HEK293 (cell line): ENCODE data around the gene UCHL1.
A peak's percentile ranks its signal among the peaks of the same experiment; 100 is the strongest.

Source experiments
- CTCF ChIA-PET: fragments of 350-600 bp; formaldehyde crosslinking; extraction: SDS; loops from one replicate; lab custom pipeline; 2021; ENCODE audit warnings: antibody characterized with exemption; lab: Yijun Ruan, JAX
- POLR2A ChIA-PET: fragments of 300-600 bp; formaldehyde crosslinking; extraction: SDS; loops from one replicate; lab custom pipeline; 2020; ENCODE audit warnings: antibody characterized with exemption, inconsistent platforms; lab: Yijun Ruan, JAX
- H3K27ac ChIP-seq: fragments of 200-500 bp; sonication (Bioruptor generic); 2 replicates; pipeline ENCODE4 v1.5.1; 2014; ENCODE audit warnings: low read depth, low read length, control low read depth, inconsistent platforms; ENCODE audit errors: extremely low read depth
- H3K36me3 ChIP-seq, 2 experiments: fragments of 200-500 bp in 1 of 2; sonication (Bioruptor generic) in 1 of 2; 1 replicate in 1 of 2; 2 replicates in 1 of 2; pipeline ENCODE4 v1.5.1; 2014 to 2017; ENCODE audit warnings: inconsistent platforms in 2 of 2, low read length in 2 of 2; ENCODE audit not compliant: control insufficient read depth in 2 of 2, insufficient read depth in 1 of 2
- H3K4me1 ChIP-seq: fragments of 200-500 bp; sonication (Bioruptor generic); 2 replicates; pipeline ENCODE4 v1.5.1; 2014; ENCODE audit warnings: mild to moderate bottlenecking, low read length, inconsistent platforms; ENCODE audit not compliant: control insufficient read depth, insufficient read depth
- H3K4me3 ChIP-seq: 2 replicates; pipeline ENCODE4 v1.5.1; 2011; ENCODE audit warnings: low read depth, mild to moderate bottlenecking, control low read depth, low read length, moderate library complexity
- H3K9me3 ChIP-seq: fragments of 200-500 bp; sonication (Bioruptor generic); 2 replicates; pipeline ENCODE4 v1.5.1; 2014; ENCODE audit warnings: low read depth, low read length, inconsistent platforms; ENCODE audit not compliant: control insufficient read depth, insufficient read depth
- AEBP2 ChIP-seq: fragments of 450-650 bp; formaldehyde crosslinking; IDR thresholded peaks from 2 replicates; pipeline ENCODE4 v1.5.1; 2016; ENCODE audit warnings: missing biosample characterization, missing genetic modification characterization, borderline replicate concordance
- ATF2 ChIP-seq: fragments of 450-650 bp; formaldehyde crosslinking; IDR thresholded peaks from 2 replicates; pipeline ENCODE4 v1.5.1; 2016; ENCODE audit warnings: missing biosample characterization, missing genetic modification characterization, low read depth
- BCL11B ChIP-seq: fragments of 450-650 bp; formaldehyde crosslinking; IDR thresholded peaks from 2 replicates; pipeline ENCODE4 v1.5.1; 2016; ENCODE audit warnings: low read depth, missing biosample characterization, missing genetic modification characterization
- EGR2 ChIP-seq: fragments of 450-650 bp; formaldehyde crosslinking; IDR thresholded peaks from 2 replicates; pipeline ENCODE4 v1.5.1; 2016; ENCODE audit warnings: low read depth, missing biosample characterization, missing genetic modification characterization
- ELK4 ChIP-seq: IDR thresholded peaks from 2 replicates; pipeline ENCODE4 v1.6.1; 2011; ENCODE audit warnings: mild to moderate bottlenecking, low read depth, low read length, borderline replicate concordance
- GLIS1 ChIP-seq: fragments of 450-650 bp; formaldehyde crosslinking; IDR thresholded peaks from 2 replicates; pipeline ENCODE4 v1.5.1; 2016; ENCODE audit warnings: missing biosample characterization, missing genetic modification characterization
- INSM2 ChIP-seq: fragments of 450-650 bp; formaldehyde crosslinking; IDR thresholded peaks from 2 replicates; pipeline ENCODE4 v1.5.1; 2016; ENCODE audit warnings: missing biosample characterization, missing genetic modification characterization
- KLF1 ChIP-seq: fragments of 450-650 bp; formaldehyde crosslinking; IDR thresholded peaks from 2 replicates; pipeline ENCODE4 v1.5.1; 2016; ENCODE audit warnings: missing biosample characterization, missing genetic modification characterization
- OVOL3 ChIP-seq: fragments of 450-650 bp; formaldehyde crosslinking; IDR thresholded peaks from 2 replicates; pipeline ENCODE4 v1.5.1; 2016; ENCODE audit warnings: missing biosample characterization, missing genetic modification characterization
- SETDB1 ChIP-seq: IDR thresholded peaks from one replicate; pipeline ENCODE4 v1.6.1; 2017; ENCODE audit warnings: mild to moderate bottlenecking, low read length, moderate library complexity, mixed read lengths; ENCODE audit not compliant: insufficient read length
- ZNF16 ChIP-seq: fragments of 450-650 bp; formaldehyde crosslinking; IDR thresholded peaks from 2 replicates; pipeline ENCODE4 v1.5.1; 2016; ENCODE audit warnings: low read depth, missing biosample characterization, missing genetic modification characterization
- ZNF19 ChIP-seq: fragments of 450-650 bp; formaldehyde crosslinking; IDR thresholded peaks from 2 replicates; pipeline ENCODE4; 2016; ENCODE audit warnings: missing biosample characterization, missing genetic modification characterization, low read depth
- ZNF202 ChIP-seq: fragments of 450-650 bp; formaldehyde crosslinking; IDR thresholded peaks from 2 replicates; pipeline ENCODE4 v1.5.1; 2016; ENCODE audit warnings: missing biosample characterization, missing genetic modification characterization, borderline replicate concordance
- ZNF23 ChIP-seq: fragments of 450-650 bp; formaldehyde crosslinking; IDR thresholded peaks from 2 replicates; pipeline ENCODE4 v1.5.1; 2016; ENCODE audit warnings: missing biosample characterization, missing genetic modification characterization, borderline replicate concordance
- ZNF26 ChIP-seq: fragments of 450-650 bp; formaldehyde crosslinking; IDR thresholded peaks from 2 replicates; pipeline ENCODE4 v1.5.1; 2016; ENCODE audit warnings: missing biosample characterization, missing genetic modification characterization
- ZNF37A ChIP-seq: fragments of 450-650 bp; IDR thresholded peaks from 2 replicates; pipeline ENCODE4 v1.5.1; 2018; ENCODE audit warnings: missing biosample characterization, missing genetic modification characterization
- ZNF398 ChIP-seq: fragments of 450-650 bp; formaldehyde crosslinking; IDR thresholded peaks from 2 replicates; pipeline ENCODE4 v1.5.1; 2017; ENCODE audit warnings: missing biosample characterization, missing genetic modification characterization
- ZNF423 ChIP-seq: fragments of 450-650 bp; formaldehyde crosslinking; IDR thresholded peaks from 2 replicates; pipeline ENCODE4 v1.5.1; 2016; ENCODE audit warnings: missing biosample characterization, missing genetic modification characterization
- ZNF664 ChIP-seq: fragments of 450-650 bp; formaldehyde crosslinking; IDR thresholded peaks from 2 replicates; pipeline ENCODE4 v1.5.1; 2016; ENCODE audit warnings: missing biosample characterization, missing genetic modification characterization
- ZNF670 ChIP-seq: fragments of 450-650 bp; formaldehyde crosslinking; IDR thresholded peaks from 2 replicates; pipeline ENCODE4 v1.5.1; 2016; ENCODE audit warnings: missing biosample characterization, missing genetic modification characterization, low read depth
- ZNF692 ChIP-seq: fragments of 450-650 bp; formaldehyde crosslinking; IDR thresholded peaks from 2 replicates; pipeline ENCODE4 v1.5.1; 2016; ENCODE audit warnings: missing biosample characterization, missing genetic modification characterization
- ZNF701 ChIP-seq: fragments of 450-650 bp; formaldehyde crosslinking; IDR thresholded peaks from 2 replicates; pipeline ENCODE4 v1.5.1; 2016; ENCODE audit warnings: missing biosample characterization, missing genetic modification characterization
- ZNF76 ChIP-seq: fragments of 450-650 bp; formaldehyde crosslinking; IDR thresholded peaks from 2 replicates; pipeline ENCODE4; 2016; ENCODE audit warnings: low read depth, missing biosample characterization, missing genetic modification characterization, borderline replicate concordance
- ZNF777 ChIP-seq: fragments of 450-650 bp; formaldehyde crosslinking; IDR thresholded peaks from 2 replicates; pipeline ENCODE4 v1.5.1; 2017; ENCODE audit warnings: missing biosample characterization, missing genetic modification characterization, borderline replicate concordance
- ZNF792 ChIP-seq: fragments of 450-650 bp; formaldehyde crosslinking; IDR thresholded peaks from 2 replicates; pipeline ENCODE4 v1.5.1; 2016; ENCODE audit warnings: missing biosample characterization, missing genetic modification characterization
- ZSCAN30 ChIP-seq: fragments of 450-650 bp; IDR thresholded peaks from 2 replicates; pipeline ENCODE4 v1.5.1; 2018; ENCODE audit warnings: missing biosample characterization, mild to moderate bottlenecking, missing genetic modification characterization, moderate library complexity

The UCHL1 gene

GRCh38 chr4:41294445-41295062 is 37.8 kb downstream of the UCHL1 start (continued):
- TF ChIP-seq ZNF670 (tag by site-specific recombination) (no peak), ZNF398 (tag by site-specific recombination) (no peak), ZNF19 (tag by site-specific recombination) (no peak), ZNF777 (tag by site-specific recombination) (no peak), ATF2 (tag by site-specific recombination) (no peak), ZNF664 (tag by site-specific recombination) (no peak), ZSCAN30 (tag by site-specific recombination) (no peak), INSM2 (tag by site-specific recombination) (no peak), ZNF26 (tag by site-specific recombination) (peak; percentile 54; the same call in 1 of the 2 replicates), SETDB1 (peak; percentile 100), ZNF37A (tag by site-specific recombination) (no peak), BCL11B (tag by site-specific recombination) (no peak), KLF1 (tag by site-specific recombination) (no peak), ZNF16 (no peak)

GRCh38 chr4:41296995-41297394 is 40.3 kb downstream of the UCHL1 start:
- no peak overlapping the region for H3K27ac ChIP-seq
- no peaks in the 10 kb centered on the region for H3K4me1 ChIP-seq
- H3K9me3 ChIP-seq: no peaks in the 10 kb centered on the region
- no peaks in the 10 kb centered on the region for H3K36me3 ChIP-seq
- ChIA-PET POLR2A (no interaction called here), CTCF (interaction anchor here (0.6 kb wide), 1 partner anchor 921 kb away, joined by 5 read pairs; no protein-coding TSS in a partner anchor)
- H3K4me3 ChIP-seq: no peak overlapping the region
- no peak for TF ChIP-seq ZNF792 (tag by site-specific recombination)
- no peak for TF ChIP-seq ZNF664 (tag by site-specific recombination)
- TF ChIP-seq ZNF76: no peak
- TF ChIP-seq AEBP2 (tag by site-specific recombination): no peak
- no peak for TF ChIP-seq EGR2 (tag by site-specific recombination)
- no peak for TF ChIP-seq ZNF202 (tag by site-specific recombination)
- TF ChIP-seq ELK4: no peak
- TF ChIP-seq ZNF692 (tag by site-specific recombination): no peak
- TF ChIP-seq OVOL3 (tag by site-specific recombination): no peak
- TF ChIP-seq ZNF701 (tag by site-specific recombination): no peak
- TF ChIP-seq ZNF670 (tag by site-specific recombination): no peak
- no peak for TF ChIP-seq ZNF423 (tag by site-specific recombination)
- TF ChIP-seq ZNF23: no peak
- no peak for TF ChIP-seq GLIS1 (tag by site-specific recombination)
